Kidney epithelial cell (primary cell): Measurements from ENCODE around the gene ALKBH3. TPM values are rescaled to one million over a fixed set of nuclear protein-coding genes. Genes with fewer than 3 reads are reported as not detected.

Experiments used
- DNase-seq: peaks from one replicate; pipeline ENCODE4 v3.0.0-alpha.2; 2010; ENCODE audit warnings: low read depth
- H3K27me3 ChIP-seq: 2 replicates; pipeline ENCODE4 v1.6.0; 2011; ENCODE audit warnings: low read length; ENCODE audit not compliant: control insufficient read depth, insufficient read depth
- H3K36me3 ChIP-seq: 2 replicates; pipeline ENCODE4 v1.5.1; 2011; ENCODE audit warnings: low read length; ENCODE audit not compliant: control insufficient read depth, insufficient read depth
- H3K4me3 ChIP-seq: 2 replicates; pipeline ENCODE4 v1.5.1; 2011; ENCODE audit warnings: low read depth, mild to moderate bottlenecking, control low read depth, low read length
- CTCF ChIP-seq: IDR thresholded peaks from 2 replicates; pipeline ENCODE4 v1.5.1; 2011; ENCODE audit warnings: mild to moderate bottlenecking, moderate library complexity, low read length, control low read depth, inconsistent platforms; ENCODE audit not compliant: insufficient read depth, poor library complexity, severe bottlenecking
- total RNA-seq: library from RNA; depleted of rRNA; stranded (reverse); fragments of >200 nt; gene quantifications from 2 replicates; pipeline ENCODE4 v1.2.3, GENCODE V29; 2015

Gene ALKBH3
- total RNA-seq, 1 donor from 2014 or later, result 48.0 TPM

GRCh38 chr11:43952401-43953342, 72.0 kb downstream of the ALKBH3 start:
- DNase-seq, result no peak
- Histone ChIP-seq H3K27me3 (peaks cover 11% of the 10 kb centered on the region), H3K36me3 (no peaks in the 10 kb centered on the region), H3K4me3 (no peak overlapping the region)
- TF ChIP-seq CTCF, result no peak

- Histone ChIP-seq H3K27me3 (peaks cover 9% of the 10 kb centered on the region), H3K4me3 (no peak overlapping the region), H3K36me3 (no peaks in the 10 kb centered on the region)
- TF ChIP-seq CTCF, result no peak
- no peak for DNase-seq
Measured at GRCh38 chr11:43953521-43953920, 72.9 kb downstream of the ALKBH3 start.

DNA sequence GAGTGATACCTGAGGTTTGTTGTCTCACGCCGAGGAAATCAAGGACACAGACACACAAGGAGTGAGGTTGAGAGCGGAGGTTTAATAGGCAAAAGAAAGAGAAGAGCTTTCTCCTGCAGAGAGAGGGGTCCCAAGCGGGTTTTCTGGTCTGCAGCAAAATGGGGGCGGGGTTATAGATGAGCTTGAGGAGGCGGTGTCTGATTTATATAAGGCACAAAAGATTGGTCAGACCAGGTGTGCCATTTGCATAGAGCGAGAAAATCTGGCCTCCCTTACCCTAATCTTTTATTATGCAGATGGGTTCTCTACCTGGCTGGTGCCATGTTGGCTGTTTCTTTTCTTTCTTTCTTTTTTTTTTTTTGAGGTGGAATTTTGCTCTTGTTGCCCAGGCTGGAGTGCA, 73.6 kb downstream of the ALKBH3 start:
- peaks cover 4% of the 10 kb centered on the region for H3K27me3 ChIP-seq

GRCh38 chr11:43955381-43956118, 74.9 kb downstream of the ALKBH3 start:
- no peak for TF ChIP-seq CTCF
- no peak overlapping the region for H3K4me3 ChIP-seq
- DNase-seq, result no peak
- H3K27me3 ChIP-seq, result peaks cover 1% of the 10 kb centered on the region
- H3K36me3 ChIP-seq, result no peaks in the 10 kb centered on the region

More for the DNA sequence above, 73.6 kb downstream of the ALKBH3 start:
- H3K36me3 ChIP-seq, result no peaks in the 10 kb centered on the region
- no peak for TF ChIP-seq CTCF
- H3K4me3 ChIP-seq, result no peak overlapping the region
- no peak for DNase-seq

DNA sequence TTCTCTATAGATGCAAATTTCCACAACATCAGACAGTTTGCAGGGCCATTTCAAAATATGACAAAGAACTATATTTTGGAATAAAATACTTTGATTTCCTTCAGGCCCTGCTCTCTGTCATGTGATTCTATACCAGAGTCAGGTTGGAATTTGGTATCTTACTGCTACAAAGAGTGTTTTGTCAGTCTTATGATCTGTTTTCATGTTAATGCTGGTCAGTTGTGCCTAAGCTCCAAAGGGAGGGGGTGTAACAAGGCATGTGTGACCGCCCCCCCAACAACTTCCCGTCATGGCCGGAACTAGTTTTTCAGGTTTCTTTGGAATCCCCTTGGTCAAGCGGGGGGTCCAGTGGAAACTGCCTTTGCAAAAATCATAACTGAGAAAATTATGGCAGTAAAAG, 76.9 kb downstream of the ALKBH3 start:
- H3K36me3 ChIP-seq, result no peaks in the 10 kb centered on the region
- no peak overlapping the region for H3K4me3 ChIP-seq
- peaks cover 5% of the 10 kb centered on the region for H3K27me3 ChIP-seq
- TF ChIP-seq CTCF, result no peak
- no peak for DNase-seq
